HAP-1 (cell line): Measurements from ENCODE around the gene EPS8L1.
A peak's percentile ranks its signal among the peaks of the same experiment; 100 is the strongest.

ENCODE experiments used
- DNase-seq, 2 experiments: peaks; one replicate each; pipeline ENCODE4 v3.0.0-alpha.2; 2016 to 2020; ENCODE audit warnings: low spot score in 2 of 2
- H3K27me3 ChIP-seq: fragments of 250-450 bp; sonication (Bioruptor Pico); 2 replicates; pipeline ENCODE4 v1.5.1; 2020; ENCODE audit warnings: low read depth, mild to moderate bottlenecking, moderate library complexity
- H3K36me3 ChIP-seq: fragments of 250-450 bp; sonication (Bioruptor Pico); replicated peaks from 2 replicates; pipeline ENCODE4 v1.5.1; 2020; ENCODE audit warnings: mild to moderate bottlenecking
- H3K4me1 ChIP-seq: fragments of 250-450 bp; sonication (Bioruptor Pico); 2 replicates; pipeline ENCODE4 v1.5.1; 2020; ENCODE audit warnings: mild to moderate bottlenecking
- H3K4me3 ChIP-seq: fragments of 250-450 bp; sonication (Bioruptor Pico); 2 replicates; pipeline ENCODE4 v1.5.1; 2020; ENCODE audit warnings: mild to moderate bottlenecking, moderate library complexity
- H3K9me3 ChIP-seq: fragments of 250-450 bp; sonication (Bioruptor Pico); 2 replicates; pipeline ENCODE4 v1.5.1; 2020; ENCODE audit warnings: mild to moderate bottlenecking, moderate library complexity
- in situ Hi-C: fragments of 300-500 bp; cut with MboI; formaldehyde crosslinking; loops from 3 replicates; pipeline ENCODE4 v1.14.3; 2020; ENCODE audit warnings: low sequenced_read_pairs, inconsistent platforms, mixed read lengths

Gene EPS8L1

DNA sequence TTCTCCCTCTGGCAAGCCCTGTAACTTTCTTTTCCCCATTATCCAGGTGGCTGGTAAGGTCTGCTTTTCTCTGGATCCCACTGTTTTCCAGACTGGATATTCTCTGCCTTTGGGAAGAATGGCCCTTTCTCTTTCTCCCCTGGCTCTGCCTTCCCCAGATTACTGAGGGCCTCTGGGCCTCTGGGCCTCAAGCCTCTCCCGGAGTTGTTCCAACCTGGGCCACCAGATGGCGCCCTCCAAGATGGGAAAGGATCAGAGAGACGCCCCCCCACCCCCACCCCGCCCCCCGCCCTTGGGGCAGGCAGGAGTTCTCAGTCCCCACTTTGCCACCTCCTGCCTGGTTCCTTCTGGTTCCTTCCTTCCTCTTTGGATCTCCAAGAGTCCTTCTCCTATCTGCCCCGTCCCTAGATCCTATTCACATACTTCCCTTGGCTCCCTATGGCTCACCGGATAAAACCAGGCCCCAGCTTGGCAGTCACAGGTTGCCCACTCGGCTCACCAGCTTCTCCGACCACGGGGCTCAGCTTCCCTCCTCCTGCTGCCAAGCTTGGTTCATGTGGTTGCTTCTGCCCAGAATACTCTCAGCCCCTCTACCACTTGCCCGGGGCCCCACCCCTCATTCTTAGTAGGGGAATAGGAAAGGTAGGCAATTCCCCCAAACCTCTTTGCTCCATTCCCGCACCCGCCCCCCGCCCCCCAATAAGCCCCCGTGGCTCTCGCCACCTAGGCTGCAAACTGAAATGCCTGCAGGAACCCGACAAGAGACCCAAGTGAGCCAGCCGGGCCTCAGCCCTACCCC, 13.1 kb downstream of the EPS8L1 start:
- Histone ChIP-seq H3K4me3 (no peak overlapping the region), H3K4me1 (no peaks in the 10 kb centered on the region), H3K36me3 (peaks cover 8% of the 10 kb centered on the region; the same call in 1 of the 2 replicates), H3K9me3 (no peaks in the 10 kb centered on the region), H3K27me3 (no peaks in the 10 kb centered on the region)
- DNase-seq = peak; percentile 19 to 94
- in situ Hi-C loops = no loop called here

DNA sequence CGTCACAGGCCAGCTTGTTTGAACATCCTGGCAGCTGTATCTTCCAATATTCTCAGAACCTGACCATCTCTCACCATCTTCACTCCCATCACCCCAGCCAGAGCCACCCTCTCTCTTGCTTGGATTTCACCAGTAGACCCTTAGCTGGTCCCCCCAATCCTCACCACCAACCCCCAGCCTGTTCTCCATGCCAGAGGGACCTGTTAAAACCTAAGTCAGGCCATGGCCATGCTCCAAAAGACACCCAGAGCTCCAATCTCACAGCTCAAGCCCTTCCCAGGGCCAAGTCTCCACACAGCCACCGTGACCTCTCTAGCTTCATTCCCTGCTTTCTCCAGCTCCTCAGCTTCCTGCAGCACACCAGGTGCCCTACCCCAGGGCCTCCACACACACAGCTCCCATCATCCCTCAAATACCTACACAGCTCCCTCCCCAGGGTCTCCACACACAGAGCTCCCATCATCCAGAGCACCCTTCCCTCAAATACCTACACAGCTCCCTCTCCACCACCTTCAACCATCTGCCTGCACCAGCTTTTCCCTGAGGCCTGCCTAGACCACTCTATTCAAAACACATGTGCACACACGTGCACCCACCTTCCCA, 13.8 kb downstream of the EPS8L1 start:
- no peaks in the 10 kb centered on the region for H3K27me3 ChIP-seq
- H3K9me3 ChIP-seq = no peaks in the 10 kb centered on the region
- no peaks in the 10 kb centered on the region for H3K4me1 ChIP-seq
- peaks cover 9% of the 10 kb centered on the region; the same call in 1 of the 2 replicates for H3K36me3 ChIP-seq
- no peak for DNase-seq
- in situ Hi-C loops = no loop called here
- no peak overlapping the region for H3K4me3 ChIP-seq

DNA sequence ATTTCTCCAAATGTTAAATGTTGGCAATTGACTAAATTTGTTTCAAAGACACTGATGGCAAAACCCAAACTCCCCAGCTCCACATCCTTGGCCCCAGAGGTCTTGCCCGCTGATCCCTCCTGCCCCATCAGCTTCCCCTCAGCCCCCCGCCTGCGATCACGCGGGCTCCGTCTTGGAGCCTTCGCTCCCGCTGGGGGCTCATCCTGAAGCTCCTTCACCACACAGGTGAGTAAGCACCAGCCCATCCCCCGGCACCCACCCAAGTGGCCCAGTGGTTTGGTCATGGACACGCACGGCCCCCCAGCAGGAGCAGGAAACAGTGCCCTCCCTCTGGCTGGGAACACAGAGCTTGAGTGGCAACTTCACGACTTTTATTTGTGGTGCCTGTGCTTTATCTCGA, 14.9 kb downstream of the EPS8L1 start:
- in situ Hi-C loops = no loop called here
- Histone ChIP-seq H3K9me3 (no peaks in the 10 kb centered on the region), H3K36me3 (peaks cover 15% of the 10 kb centered on the region), H3K4me1 (no peaks in the 10 kb centered on the region), H3K27me3 (no peaks in the 10 kb centered on the region), H3K4me3 (no peak overlapping the region)
- DNase-seq = no peak

DNA sequence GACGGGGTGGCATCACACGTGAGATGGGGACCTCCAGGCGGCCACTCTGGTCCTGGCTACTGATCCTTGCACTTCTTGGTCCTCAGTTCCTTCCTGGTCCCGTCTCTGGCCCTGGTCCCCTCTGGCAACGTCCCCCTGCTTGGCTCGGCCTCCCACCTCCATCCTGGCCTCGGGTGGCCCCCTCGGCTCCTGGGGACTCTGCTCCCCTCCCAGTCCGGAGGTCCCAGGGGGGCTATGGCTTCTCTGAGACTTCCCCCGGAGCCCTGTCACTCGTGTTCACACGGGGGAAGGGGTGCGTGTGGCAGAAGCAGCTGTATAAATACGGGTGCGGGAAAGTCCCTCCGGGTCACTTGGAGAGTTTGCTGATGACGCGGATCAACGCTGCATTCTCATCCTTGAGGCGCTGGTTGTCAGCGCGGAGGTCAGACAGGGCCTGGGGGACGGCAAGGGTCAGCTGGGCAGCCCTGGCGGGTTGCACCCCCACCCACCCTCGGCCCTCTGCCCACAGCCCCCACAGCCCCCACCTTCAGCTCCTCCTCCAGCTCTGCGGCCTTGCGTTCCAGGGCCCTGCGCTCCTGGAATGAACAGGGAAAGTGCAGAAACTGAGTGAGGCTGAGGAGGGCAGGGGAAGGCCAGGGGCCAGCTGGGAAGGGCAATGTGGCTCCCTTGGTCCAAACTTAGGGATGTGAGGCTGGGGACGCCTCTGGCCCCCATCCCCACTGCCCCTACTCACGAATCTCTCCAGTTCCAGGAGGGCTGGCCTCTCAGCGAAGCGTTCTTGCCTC, 15.6 kb downstream of the EPS8L1 start:
- H3K36me3 ChIP-seq = peaks cover 15% of the 10 kb centered on the region

DNA sequence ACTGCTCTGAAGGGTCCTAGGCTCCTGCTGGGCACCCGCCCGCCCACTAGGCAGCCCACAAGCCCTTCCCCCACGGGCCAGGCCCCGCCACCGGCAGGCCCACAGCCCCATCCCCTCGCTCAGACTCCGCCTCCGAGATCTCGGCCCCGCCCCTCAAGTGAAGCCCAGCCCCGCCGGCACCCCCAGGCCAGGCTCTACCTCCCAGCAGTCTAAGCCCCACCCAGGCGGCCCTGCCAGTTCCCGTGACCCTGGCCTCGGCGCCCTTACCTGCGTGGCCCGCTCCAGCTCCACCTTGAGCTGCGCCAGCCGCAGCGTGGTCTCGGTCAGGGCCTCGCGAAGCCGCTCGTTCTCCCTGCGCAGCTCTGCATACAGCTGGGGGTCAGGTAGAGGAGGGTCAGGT, 16.3 kb downstream of the EPS8L1 start:
- Histone ChIP-seq H3K4me3 (no peak overlapping the region), H3K9me3 (no peaks in the 10 kb centered on the region), H3K4me1 (no peaks in the 10 kb centered on the region), H3K36me3 (peaks cover 15% of the 10 kb centered on the region), H3K27me3 (no peaks in the 10 kb centered on the region)
- DNase-seq = peak in 1 of 2 experiments; percentile 61
- in situ Hi-C loops = no loop called here

More for the DNA sequence above, 15.6 kb downstream of the EPS8L1 start:
- Histone ChIP-seq H3K9me3 (no peaks in the 10 kb centered on the region), H3K4me1 (no peaks in the 10 kb centered on the region), H3K27me3 (no peaks in the 10 kb centered on the region), H3K4me3 (no peak overlapping the region)
- in situ Hi-C loops = no loop called here
- DNase-seq = no peak

DNA sequence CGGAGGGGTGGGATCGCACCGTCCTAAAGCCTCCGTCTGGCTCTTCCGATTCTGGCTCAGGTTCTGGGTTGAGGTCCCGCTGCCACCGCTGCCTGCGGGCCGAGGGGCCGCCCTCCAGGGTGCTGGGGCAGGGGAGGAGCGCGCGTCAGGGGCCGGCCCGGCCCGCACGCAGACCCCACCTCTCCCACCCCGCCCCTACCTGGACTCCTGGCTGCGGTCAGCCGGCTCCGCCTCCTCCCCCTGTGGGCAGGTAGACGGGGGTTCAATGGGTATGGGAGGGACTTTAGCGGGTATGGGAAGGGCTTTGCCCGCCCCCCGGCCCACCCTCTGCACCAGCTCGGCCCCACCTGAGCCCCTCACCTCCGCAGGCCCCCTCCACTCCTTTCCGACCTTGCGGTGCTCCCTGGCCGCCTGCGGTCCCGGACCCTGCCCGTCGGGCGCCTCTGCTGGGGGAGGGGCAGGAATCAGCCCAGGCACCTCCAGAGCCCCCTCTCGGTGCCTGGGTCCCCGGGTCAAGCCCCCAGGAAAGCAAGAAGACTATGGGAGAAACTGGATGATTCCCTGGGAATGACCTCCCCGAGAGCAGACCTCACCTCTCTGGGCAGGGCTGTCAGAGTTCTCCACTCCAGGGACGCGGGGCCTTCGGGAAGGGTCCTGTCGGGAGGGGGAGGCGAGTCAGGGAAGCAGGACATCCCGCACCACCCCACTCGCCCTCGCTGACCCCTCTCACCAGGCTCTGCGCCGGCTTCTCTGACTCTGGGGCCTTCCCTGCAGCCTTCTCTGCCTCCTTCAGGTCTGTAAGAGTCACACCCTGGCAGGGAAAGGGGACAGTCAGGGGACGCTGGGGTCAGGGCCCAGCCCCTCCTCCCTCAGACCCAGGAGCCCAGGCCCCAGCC, 17.0 kb downstream of the EPS8L1 start:
- Histone ChIP-seq H3K4me3 (no peak overlapping the region), H3K27me3 (no peaks in the 10 kb centered on the region), H3K9me3 (no peaks in the 10 kb centered on the region), H3K36me3 (peaks cover 15% of the 10 kb centered on the region), H3K4me1 (no peaks in the 10 kb centered on the region)
- no peak for DNase-seq
- in situ Hi-C loops = no loop called here

DNA sequence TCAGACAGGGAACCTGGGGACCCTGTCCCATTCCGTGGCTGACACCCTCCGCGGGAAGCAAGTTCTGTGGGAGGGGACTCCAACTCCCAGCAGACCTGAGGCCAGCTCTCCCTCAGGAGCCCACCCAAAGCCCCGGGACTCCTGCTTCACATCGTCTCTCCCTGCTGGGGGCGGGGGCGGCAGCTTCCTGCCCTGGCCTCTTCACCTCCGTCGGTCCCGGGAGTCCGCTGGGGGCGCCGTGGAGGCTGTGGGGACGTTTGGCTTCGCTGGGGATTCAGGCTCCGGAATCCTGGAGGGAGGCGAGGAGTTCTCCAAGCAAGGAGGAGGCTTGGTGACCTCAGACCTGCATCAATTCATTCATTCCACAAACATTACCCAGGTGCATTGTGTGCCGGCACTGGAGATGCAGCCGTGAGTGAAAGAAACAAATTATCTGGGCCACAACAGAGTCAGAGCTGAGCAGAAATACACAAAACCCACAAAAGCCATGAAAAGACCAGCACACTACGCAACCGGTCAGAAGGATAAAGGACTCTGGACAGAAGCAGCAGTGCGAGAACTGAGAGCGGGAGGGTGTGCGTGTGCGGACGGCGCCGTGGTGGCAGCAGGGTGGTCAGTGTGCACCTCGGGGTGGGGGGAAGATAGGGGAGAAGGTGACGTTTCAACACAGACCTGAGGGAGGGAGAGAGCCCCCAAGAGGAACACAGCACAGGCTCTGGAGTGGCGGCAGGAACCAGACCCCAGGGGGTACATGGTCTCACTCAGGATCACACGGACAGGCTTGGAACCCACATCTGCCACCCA, 19.0 kb downstream of the EPS8L1 start:
- DNase-seq = no peak
- no peaks in the 10 kb centered on the region for H3K4me1 ChIP-seq
- H3K4me3 ChIP-seq = no peak overlapping the region
- peaks cover 15% of the 10 kb centered on the region for H3K36me3 ChIP-seq
- in situ Hi-C loops = no loop called here
- H3K27me3 ChIP-seq = no peaks in the 10 kb centered on the region
- no peaks in the 10 kb centered on the region for H3K9me3 ChIP-seq

DNA sequence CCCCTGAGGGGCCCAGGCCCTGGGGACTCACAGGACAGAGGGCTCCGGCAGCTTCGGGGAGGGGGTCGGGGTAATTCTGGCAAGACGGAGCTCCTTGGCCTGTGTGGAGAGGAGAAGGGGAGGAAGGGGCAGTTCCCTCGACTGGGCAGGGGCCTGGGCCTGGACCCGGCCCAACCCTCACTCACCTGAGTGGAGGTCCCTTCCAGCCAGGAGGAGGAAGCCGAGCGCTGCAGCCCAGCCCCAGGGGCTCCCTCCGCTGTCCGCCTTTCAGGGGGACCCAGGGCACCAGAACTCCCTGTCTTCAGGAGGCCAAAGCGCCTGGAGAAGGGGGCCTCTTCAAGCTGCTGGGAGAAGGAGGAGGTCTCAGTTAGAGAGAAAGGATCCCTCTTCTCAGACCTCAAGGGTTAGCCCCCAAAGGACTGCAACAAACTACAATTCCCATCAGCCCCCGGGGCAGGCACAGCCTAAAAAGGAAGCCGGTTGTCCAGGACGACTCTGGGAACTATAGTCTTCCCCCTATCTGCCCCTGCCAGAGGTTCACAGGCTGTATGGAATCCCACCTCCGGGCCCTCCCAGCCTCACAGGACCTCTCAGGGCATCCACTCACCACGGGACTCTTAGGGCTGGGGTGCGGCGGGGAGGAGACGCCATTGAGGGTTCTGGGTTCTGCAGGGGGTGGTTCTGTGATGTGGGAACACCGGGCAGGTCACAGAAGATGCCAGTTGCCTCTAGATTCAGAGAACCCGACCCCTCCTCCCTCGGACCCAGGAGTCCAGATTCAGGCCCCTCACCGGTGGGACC, 19.8 kb downstream of the EPS8L1 start:
- in situ Hi-C loops = no loop called here

DNA sequence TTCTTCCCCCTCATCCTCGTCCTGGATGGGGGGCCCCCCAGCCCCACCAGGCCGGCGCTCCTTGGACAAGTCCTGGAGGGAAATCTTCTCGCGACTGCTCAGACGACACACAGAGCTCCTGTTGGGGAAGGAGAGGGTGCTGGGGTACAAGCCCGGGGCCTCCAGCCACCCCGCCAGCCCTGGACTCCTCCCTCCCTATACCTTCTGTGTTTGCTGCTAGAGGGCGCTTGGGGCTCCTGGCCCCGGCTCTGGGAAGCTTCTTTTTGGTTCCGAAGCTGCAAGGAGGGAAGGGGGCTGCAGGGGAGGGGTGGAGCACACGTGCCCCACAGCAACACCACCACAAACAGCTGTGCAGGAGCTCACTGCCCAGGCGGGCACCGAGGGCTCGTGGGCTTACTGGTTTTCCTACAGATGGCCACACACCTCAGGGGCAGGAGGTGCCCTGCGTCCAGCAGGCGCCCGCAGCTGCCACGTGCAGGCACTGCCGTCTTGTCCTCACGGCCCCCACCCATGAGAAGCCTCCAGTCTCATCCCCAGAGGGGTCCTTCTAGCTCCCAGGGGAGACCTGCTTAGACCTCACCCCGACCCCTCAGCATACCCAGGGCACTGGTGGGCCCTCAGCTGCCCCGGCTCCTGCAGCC, 20.5 kb downstream of the EPS8L1 start:
- in situ Hi-C loops = no loop called here
- no peak for DNase-seq
- Histone ChIP-seq H3K9me3 (no peaks in the 10 kb centered on the region), H3K4me1 (no peaks in the 10 kb centered on the region), H3K4me3 (no peak overlapping the region), H3K27me3 (no peaks in the 10 kb centered on the region), H3K36me3 (peaks cover 8% of the 10 kb centered on the region)

More for the DNA sequence above, 19.8 kb downstream of the EPS8L1 start:
- DNase-seq = peak in 1 of 2 experiments; percentile 37
- Histone ChIP-seq H3K4me1 (no peaks in the 10 kb centered on the region), H3K27me3 (no peaks in the 10 kb centered on the region), H3K4me3 (no peak overlapping the region), H3K36me3 (peaks cover 15% of the 10 kb centered on the region), H3K9me3 (no peaks in the 10 kb centered on the region)

DNA sequence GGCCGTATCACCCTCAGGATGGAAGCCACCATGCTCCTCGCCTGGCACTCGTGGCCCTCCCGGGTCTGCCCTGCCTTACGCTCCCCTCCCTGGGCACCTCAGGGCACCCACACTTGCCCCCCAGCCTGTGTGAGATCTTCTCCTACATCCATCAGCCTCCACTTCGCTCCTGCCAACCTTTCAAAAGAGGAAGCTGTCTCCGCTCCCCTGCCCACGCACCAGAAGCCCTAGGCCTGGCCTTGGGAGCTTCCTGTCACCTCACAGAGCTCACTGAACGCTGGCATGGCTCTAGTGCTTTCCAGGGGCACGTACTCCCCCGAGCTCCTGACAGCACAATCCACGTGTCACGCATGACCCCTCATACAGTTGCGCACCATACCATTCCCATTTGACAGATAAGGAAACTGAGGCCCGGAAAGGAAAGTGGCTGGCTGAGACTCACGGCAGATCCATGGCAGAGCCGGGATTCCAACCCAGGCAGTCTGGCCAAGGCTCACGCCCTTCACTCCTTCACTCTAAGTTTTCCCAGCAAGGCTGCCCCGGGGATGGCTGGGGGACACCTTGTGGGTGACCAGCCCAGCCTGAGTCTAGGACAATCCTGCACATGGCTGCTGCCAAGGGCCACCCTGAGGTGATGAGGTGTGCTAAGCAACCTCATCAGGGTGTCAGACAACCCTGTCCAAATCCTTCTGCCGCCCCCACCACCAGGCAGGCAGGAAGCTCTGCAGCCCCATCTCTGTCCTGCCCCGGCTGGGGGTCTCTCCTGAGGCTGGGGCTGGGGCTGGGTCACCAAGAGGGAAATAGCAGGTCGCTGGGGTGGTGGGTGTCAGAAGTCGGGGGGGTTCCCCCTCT, 22.4 kb downstream of the EPS8L1 start:
- Histone ChIP-seq H3K27me3 (no peaks in the 10 kb centered on the region), H3K4me1 (no peaks in the 10 kb centered on the region), H3K9me3 (no peaks in the 10 kb centered on the region), H3K4me3 (no peak overlapping the region), H3K36me3 (peaks cover 12% of the 10 kb centered on the region)
- no peak for DNase-seq
- in situ Hi-C loops = no loop called here
